ENCODE measurements around the gene SMURF1.

The SMURF1 gene

DNA sequence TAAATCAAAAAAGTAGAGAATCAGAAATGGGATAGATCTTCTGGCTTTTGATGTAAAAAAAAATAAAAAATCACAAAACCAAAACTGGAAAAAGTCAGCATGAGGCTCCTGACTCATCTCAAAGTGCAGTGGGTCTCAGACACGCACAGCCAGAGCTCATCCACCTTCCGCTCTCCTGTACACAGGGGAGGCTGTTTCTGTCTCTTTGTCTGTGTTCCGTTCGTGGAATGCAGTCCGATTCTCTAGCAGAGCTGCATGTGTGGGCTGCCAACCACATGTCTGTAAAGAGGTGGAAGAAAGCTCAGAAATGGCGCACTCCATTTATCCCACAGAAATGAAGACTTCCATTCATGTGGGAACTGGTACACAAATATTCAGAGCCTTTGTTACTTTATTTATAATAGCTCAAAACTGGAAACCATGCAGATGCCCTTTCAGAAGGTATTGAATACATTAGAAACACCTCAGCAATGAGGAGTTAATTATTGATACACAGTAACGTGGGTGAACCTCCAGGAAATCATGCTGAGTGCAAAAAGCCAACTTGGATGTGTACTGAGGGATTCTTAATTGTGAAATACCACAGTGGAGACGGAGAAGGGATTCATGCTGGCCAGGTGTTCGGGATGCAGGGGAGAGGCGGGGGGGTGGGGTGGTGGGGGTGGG lies 142.3 kb downstream of the SMURF1 start:
- Histone ChIP-seq H3K27me3 (ENCODE audit: insufficient read depth, low read length) (no peaks in the 10 kb centered on the region), H3K4me1 (ENCODE audit: insufficient read depth, low read length) (no peaks in the 10 kb centered on the region), H3K4me3 (ENCODE audit: low read length) (no peak overlapping the region), H3K9ac (ENCODE audit: low read depth, low read length) (no peak overlapping the region), H3K36me3 (ENCODE audit: insufficient read depth, low read length) (peaks cover 95% of the 10 kb centered on the region), H3K9me3 (ENCODE audit: insufficient read depth, low read depth, low read length) (no peaks in the 10 kb centered on the region), H3K27ac (ENCODE audit: low read depth, low read length) (no peak overlapping the region)
- WGBS = 94% methylated on average over 10 of the region's 10 CpGs

DNA sequence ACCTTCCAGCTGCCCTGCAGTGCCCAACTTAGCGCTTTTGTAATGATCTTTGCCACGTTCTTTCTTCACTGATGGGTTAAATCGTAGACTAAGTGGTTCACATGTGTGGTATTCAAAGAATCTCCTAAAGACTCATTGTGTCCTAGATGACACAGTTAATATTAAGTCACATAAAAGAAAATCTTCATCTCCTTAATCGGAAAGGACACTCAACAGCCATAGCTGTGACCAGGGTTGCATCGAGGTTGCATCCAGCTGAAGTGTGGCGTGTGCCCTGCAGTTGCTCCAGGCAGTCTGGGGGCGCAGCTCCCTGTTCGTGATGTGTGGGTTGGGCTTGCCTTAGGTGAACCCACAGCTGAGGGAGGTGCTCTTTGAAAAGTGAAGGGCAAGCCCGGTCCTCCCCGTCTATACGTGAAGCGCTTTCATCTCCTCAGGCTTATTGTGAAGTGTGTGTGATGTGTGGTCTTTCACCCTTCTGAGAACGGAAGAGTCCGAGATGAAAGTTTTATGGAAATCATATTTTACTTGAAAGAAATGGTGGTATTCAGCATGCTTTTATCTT lies 142.9 kb downstream of the SMURF1 start:
- Histone ChIP-seq H3K4me1 (ENCODE audit: insufficient read depth, low read length) (no peaks in the 10 kb centered on the region), H3K27ac (ENCODE audit: low read depth, low read length) (no peak overlapping the region), H3K9me3 (ENCODE audit: insufficient read depth, low read depth, low read length) (no peaks in the 10 kb centered on the region), H3K27me3 (ENCODE audit: insufficient read depth, low read length) (no peaks in the 10 kb centered on the region), H3K36me3 (ENCODE audit: insufficient read depth, low read length) (peaks cover 95% of the 10 kb centered on the region), H3K4me3 (ENCODE audit: low read length) (no peak overlapping the region), H3K9ac (ENCODE audit: low read depth, low read length) (no peak overlapping the region)
- 97% methylated on average over 14 of the region's 14 CpGs for WGBS

DNA sequence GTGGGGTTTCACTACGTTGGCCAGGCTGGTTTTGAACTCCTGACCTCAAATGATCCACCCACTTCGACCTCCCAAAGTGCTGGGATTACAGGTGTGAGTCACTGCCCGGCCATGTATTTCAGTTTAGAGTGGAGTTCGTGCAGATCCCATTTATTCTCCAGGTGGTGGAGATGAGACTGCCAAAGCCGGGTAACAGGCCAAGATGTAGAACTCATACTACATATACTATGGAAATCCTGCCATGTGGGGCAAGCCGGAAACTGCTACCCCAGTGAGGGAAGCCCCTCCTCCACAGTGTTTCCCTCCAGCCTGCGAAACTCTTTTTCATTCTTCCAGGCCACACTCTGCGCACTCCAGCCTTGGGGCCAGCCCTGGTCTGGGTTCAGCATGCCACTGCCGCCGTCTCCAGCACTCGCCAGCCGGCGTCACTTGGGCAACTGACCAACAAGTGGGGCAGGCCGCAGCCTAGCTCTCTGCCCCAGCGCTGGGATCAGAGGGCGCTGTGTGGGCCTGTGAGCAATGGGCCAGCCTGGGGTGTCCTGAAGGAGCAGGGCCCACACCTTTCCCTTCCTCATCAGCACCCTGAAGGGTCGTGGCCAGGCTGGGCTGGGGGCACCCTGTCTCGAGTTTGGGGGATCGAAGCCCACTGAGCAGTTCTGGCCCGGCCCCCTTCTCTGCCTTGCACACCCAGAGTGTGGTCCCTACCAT lies 143.6 kb downstream of the SMURF1 start:
- WGBS = 95% methylated on average over 20 of the region's 20 CpGs
- Histone ChIP-seq H3K27me3 (ENCODE audit: insufficient read depth, low read length) (no peaks in the 10 kb centered on the region), H3K27ac (ENCODE audit: low read depth, low read length) (no peak overlapping the region), H3K9ac (ENCODE audit: low read depth, low read length) (no peak overlapping the region), H3K4me3 (ENCODE audit: low read length) (no peak overlapping the region), H3K9me3 (ENCODE audit: insufficient read depth, low read depth, low read length) (no peaks in the 10 kb centered on the region), H3K36me3 (ENCODE audit: insufficient read depth, low read length) (peaks cover 95% of the 10 kb centered on the region), H3K4me1 (ENCODE audit: insufficient read depth, low read length) (no peaks in the 10 kb centered on the region)

DNA sequence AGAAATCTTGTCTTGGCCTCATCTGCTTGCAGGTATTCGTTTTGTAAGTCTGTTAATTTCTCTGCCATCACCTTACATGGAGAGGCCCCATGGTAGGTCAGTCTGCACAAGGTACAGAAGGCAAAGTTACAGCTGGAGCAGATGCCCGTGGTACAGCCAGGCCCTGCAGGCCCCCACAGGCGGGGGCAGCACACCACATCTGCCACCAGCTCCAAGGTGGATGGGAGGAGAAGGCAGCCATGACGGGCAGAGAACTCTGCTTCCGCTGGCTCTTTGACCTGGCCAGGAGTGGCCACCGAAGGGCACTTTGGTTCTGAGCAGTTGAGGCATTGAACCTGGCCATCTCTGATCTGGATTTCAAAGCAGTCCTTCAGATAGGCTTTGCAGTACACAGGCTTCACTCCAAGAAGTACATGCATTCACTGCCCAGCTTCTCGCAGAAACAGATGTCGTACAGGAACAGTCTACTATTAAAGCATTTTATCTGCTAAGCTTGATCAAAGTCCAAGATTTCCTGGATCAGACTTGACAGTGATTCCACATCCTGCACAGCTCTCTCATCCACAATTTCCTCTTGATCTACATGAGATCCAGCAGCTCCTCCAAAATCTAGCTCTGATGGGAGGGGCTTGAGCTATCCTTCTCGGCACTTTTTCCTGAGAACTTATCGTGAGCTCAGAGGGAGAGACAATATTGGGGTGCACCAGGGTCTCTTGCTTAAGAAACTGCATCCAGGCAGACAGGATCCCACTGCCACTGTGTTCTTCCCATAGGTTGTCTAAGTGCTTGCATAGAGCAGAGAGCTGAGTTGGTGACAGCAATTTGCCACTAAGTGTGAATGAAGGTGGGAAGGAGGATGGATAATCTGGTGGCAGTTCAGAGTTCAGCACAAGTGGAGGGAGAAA lies 144.8 kb downstream of the SMURF1 start:
- no peak overlapping the region for H3K27ac ChIP-seq (ENCODE audit: low read depth, low read length)
- H3K36me3 ChIP-seq (ENCODE audit: insufficient read depth, low read length) = peaks cover 95% of the 10 kb centered on the region
- no peaks in the 10 kb centered on the region for H3K9me3 ChIP-seq (ENCODE audit: insufficient read depth, low read depth, low read length)
- H3K9ac ChIP-seq (ENCODE audit: low read depth, low read length) = no peak overlapping the region
- no peak overlapping the region for H3K4me3 ChIP-seq (ENCODE audit: low read length)
- WGBS = 95% methylated on average over 10 of the region's 10 CpGs
- no peaks in the 10 kb centered on the region for H3K4me1 ChIP-seq (ENCODE audit: insufficient read depth, low read length)
- H3K27me3 ChIP-seq (ENCODE audit: insufficient read depth, low read length) = no peaks in the 10 kb centered on the region

DNA sequence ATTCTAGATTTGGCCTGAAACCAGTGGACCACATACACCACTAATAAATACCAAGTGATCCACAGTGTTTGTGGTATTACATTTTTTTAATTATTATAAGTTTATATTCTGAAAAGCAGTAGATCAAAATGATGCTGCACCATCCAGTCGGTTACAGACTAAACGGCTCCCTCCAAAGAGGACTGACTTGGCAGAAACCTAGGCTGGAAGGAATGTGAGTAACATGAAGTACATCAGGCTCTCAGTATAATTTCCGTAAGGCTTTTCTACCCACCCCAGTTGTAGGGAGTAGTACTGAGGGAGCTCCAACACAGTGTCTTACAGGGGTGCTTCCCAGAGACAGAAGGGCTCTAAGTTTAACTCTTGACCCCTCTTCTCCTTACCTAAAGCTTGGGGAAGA lies 146.1 kb downstream of the SMURF1 start:
- no peak overlapping the region for H3K4me3 ChIP-seq (ENCODE audit: low read length)
- H3K9ac ChIP-seq (ENCODE audit: low read depth, low read length) = no peak overlapping the region
- no peak overlapping the region for H3K27ac ChIP-seq (ENCODE audit: low read depth, low read length)
- H3K27me3 ChIP-seq (ENCODE audit: insufficient read depth, low read length) = no peaks in the 10 kb centered on the region
- H3K9me3 ChIP-seq (ENCODE audit: insufficient read depth, low read depth, low read length) = no peaks in the 10 kb centered on the region
- WGBS = 94% methylated on average over 3 of the region's 3 CpGs
- peaks cover 97% of the 10 kb centered on the region for H3K36me3 ChIP-seq (ENCODE audit: insufficient read depth, low read length)
- H3K4me1 ChIP-seq (ENCODE audit: insufficient read depth, low read length) = no peaks in the 10 kb centered on the region

DNA sequence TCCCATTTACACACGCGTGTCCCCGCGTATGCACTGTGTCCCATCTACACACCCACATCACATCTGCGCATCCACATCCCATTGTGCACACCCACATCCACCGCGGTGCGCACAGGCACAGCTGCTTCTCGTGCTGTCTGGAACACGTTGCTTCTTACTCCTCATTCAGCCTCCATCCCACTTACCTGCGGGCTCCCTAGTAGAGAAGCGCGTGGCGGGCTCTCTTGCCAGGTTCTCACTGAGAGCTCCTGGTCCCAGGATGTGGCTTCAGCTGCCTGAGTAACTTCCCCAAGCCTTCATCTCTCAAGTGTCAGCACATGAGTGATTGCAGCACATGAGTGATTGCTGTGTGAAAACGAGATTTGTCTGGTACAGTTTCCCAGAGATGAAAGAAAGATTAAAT lies 147.8 kb downstream of the SMURF1 start:
- H3K27ac ChIP-seq (ENCODE audit: low read depth, low read length) = no peak overlapping the region
- no peaks in the 10 kb centered on the region for H3K27me3 ChIP-seq (ENCODE audit: insufficient read depth, low read length)
- no peak overlapping the region for H3K4me3 ChIP-seq (ENCODE audit: low read length)
- no peak overlapping the region for H3K9ac ChIP-seq (ENCODE audit: low read depth, low read length)
- peaks cover 99% of the 10 kb centered on the region for H3K36me3 ChIP-seq (ENCODE audit: insufficient read depth, low read length)
- H3K4me1 ChIP-seq (ENCODE audit: insufficient read depth, low read length) = no peaks in the 10 kb centered on the region
- H3K9me3 ChIP-seq (ENCODE audit: insufficient read depth, low read depth, low read length) = no peaks in the 10 kb centered on the region
- WGBS = 96% methylated on average over 14 of the region's 15 CpGs

DNA sequence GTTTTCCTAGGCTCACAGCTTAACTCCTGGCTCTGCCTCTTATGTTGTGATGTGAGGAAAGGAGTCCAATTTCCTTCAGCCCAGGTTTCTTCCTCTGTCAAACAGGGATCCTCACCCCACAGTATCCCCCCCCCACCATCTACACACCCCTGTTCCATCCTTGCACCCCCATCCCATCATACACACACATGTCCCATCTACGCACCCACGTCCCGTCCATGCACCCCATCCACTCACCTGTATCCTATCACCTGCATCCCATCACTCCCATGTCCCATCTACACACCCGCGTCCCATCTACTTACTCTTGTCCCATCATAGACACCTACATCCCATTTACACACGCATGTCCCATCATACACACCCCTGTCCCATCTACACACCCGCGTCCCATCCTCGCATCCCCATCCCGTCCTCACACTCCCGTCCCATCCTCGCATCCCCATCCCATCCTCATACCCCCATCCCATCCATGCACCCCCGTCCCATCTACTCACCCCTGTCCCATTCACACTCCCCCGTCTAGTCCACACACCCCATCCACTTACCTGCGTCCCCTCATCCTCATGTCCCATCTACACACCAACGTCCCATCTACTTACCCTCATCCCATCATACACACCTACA lies 148.3 kb downstream of the SMURF1 start:
- Histone ChIP-seq H3K36me3 (ENCODE audit: insufficient read depth, low read length) (peaks cover 99% of the 10 kb centered on the region), H3K27me3 (ENCODE audit: insufficient read depth, low read length) (no peaks in the 10 kb centered on the region), H3K4me1 (ENCODE audit: insufficient read depth, low read length) (no peaks in the 10 kb centered on the region), H3K9me3 (ENCODE audit: insufficient read depth, low read depth, low read length) (no peaks in the 10 kb centered on the region), H3K27ac (ENCODE audit: low read depth, low read length) (no peak overlapping the region), H3K9ac (ENCODE audit: low read depth, low read length) (no peak overlapping the region), H3K4me3 (ENCODE audit: low read length) (no peak overlapping the region)
- WGBS = 96% methylated on average over 16 of the region's 16 CpGs

DNA sequence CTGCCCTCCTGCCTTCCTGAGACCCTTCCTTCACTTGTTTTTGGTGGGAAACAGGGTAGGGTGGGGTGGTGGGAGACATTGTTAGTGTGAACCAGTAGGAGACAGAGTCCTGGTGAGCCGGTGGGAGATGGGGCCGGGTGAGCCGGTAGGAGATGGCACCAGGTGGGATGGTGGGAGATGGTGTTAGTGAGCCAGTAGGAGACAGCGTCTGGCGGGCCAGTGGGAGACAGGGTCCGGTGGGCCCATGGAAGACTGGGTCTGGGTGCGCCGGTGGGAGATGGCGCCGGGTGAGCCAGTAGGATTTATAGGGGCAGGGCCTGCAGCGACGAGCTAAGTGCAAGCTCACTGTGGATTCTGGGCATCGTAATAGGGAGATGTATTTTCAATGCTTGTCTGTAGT lies 148.8 kb downstream of the SMURF1 start:
- H3K27me3 ChIP-seq (ENCODE audit: insufficient read depth, low read length) = no peaks in the 10 kb centered on the region
- no peaks in the 10 kb centered on the region for H3K9me3 ChIP-seq (ENCODE audit: insufficient read depth, low read depth, low read length)
- no peak overlapping the region for H3K9ac ChIP-seq (ENCODE audit: low read depth, low read length)
- WGBS = 97% methylated on average over 13 of the region's 13 CpGs
- H3K4me1 ChIP-seq (ENCODE audit: insufficient read depth, low read length) = no peaks in the 10 kb centered on the region
- peaks cover 99% of the 10 kb centered on the region for H3K36me3 ChIP-seq (ENCODE audit: insufficient read depth, low read length)
- no peak overlapping the region for H3K4me3 ChIP-seq (ENCODE audit: low read length)
- H3K27ac ChIP-seq (ENCODE audit: low read depth, low read length) = no peak overlapping the region

DNA sequence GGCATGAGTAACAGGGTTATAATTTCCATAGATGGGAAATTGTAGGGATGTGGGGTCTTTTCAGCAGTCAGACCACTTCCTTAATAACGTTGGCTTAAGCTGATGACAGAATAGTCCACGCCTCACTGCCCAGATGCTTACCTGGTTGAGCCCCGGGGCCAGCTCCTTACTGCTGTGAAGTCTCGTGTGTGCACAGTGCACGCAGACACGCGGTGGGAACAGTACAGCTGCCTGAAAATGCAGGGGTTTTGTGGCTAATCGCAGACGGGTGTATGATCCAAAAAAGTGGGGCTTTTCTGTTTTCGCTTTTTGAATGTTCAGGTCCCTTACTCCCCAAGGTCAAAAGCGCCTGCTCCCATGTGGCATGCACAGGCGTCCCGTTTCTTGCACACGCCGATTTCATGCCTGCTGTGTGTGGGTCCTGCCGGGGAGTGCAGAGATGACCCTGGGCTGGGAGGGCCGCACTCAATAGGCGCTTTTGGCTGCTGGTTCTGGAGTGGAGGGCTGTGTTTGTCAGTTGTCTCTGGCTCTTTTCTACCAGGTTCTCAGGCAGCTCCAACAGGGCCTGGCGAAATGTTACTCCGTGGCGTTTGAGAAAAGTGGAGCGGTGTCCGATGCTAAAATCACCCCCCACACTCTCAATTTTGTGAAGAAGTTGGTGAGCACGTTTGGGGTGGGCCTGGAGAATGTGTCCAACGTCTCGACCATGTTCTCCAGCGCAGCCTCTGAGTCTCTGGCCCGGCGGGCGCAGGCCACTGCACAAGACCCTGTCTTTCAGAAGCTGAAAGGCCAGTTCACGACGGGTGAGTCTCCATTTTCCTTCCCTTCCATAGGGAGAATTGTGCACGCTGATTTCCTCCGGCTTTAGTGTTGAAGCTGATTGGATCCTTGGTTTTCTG lies 149.6 kb downstream of the SMURF1 start:
- peaks cover 99% of the 10 kb centered on the region for H3K36me3 ChIP-seq (ENCODE audit: insufficient read depth, low read length)
- 96% methylated on average over 34 of the region's 34 CpGs for WGBS
- H3K4me1 ChIP-seq (ENCODE audit: insufficient read depth, low read length) = no peaks in the 10 kb centered on the region
- no peaks in the 10 kb centered on the region for H3K9me3 ChIP-seq (ENCODE audit: insufficient read depth, low read depth, low read length)
- no peak overlapping the region for H3K9ac ChIP-seq (ENCODE audit: low read depth, low read length)
- H3K4me3 ChIP-seq (ENCODE audit: low read length) = no peak overlapping the region
- H3K27ac ChIP-seq (ENCODE audit: low read depth, low read length) = no peak overlapping the region
- no peaks in the 10 kb centered on the region for H3K27me3 ChIP-seq (ENCODE audit: insufficient read depth, low read length)

Measured in HUES64 (cell line).